DND-41 (cell line): ENCODE results near the gene FAM193B.

Experiments used
- EZH2 ChIP-seq: IDR thresholded peaks from 3 replicates; pipeline ENCODE4 v1.6.1; 2012; ENCODE audit warnings: borderline replicate concordance, low read depth, mild to moderate bottlenecking, moderate library complexity, low read length, inconsistent platforms; ENCODE audit not compliant: severe bottlenecking
- TF ChIP-seq, protein P1 (sequence below): IDR thresholded peaks from 2 replicates; pipeline ENCODE4 v1.5.1; 2012; ENCODE audit warnings: borderline replicate concordance, low read length, moderate library complexity, mild to moderate bottlenecking; ENCODE audit not compliant: poor library complexity, severe bottlenecking; ENCODE audit errors: extremely low read depth

DNA sequence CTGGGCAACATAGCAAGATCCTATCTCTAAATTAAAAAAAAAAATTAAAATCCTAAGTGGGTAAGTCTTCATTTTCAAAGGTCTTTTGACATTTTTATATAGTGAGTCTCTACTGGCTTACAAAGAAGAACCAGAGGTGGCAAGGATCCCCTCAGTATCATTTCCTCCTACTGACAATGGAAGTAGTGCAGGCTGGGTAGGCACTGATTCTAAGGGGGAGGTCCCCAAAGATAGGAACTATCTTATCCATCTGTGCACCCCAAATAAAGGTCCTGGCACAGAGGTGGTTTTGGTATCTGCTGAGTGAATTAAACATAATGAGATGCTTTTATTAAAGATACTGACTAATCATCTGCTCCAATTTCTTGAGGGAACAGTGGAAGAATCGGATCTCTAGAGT lies 4.2 kb downstream of the FAM193B start:
- TF ChIP-seq, protein P1, sequence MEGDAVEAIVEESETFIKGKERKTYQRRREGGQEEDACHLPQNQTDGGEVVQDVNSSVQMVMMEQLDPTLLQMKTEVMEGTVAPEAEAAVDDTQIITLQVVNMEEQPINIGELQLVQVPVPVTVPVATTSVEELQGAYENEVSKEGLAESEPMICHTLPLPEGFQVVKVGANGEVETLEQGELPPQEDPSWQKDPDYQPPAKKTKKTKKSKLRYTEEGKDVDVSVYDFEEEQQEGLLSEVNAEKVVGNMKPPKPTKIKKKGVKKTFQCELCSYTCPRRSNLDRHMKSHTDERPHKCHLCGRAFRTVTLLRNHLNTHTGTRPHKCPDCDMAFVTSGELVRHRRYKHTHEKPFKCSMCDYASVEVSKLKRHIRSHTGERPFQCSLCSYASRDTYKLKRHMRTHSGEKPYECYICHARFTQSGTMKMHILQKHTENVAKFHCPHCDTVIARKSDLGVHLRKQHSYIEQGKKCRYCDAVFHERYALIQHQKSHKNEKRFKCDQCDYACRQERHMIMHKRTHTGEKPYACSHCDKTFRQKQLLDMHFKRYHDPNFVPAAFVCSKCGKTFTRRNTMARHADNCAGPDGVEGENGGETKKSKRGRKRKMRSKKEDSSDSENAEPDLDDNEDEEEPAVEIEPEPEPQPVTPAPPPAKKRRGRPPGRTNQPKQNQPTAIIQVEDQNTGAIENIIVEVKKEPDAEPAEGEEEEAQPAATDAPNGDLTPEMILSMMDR = no peak
- no peak for TF ChIP-seq EZH2
